H1 (cell line): ENCODE measurements around the gene SHROOM3. TPM values are rescaled to one million over a fixed set of nuclear protein-coding genes. Genes with fewer than 3 reads are reported as not detected.

Experiments
- CHD7 ChIP-seq: fragments of 300-600 bp; sonication (generic); IDR thresholded peaks from 2 replicates; pipeline ENCODE4 v1.7.1; 2012; ENCODE audit warnings: low read length, moderate library complexity, mild to moderate bottlenecking, inconsistent platforms; ENCODE audit not compliant: insufficient replicate concordance
- TCF12 ChIP-seq: IDR thresholded peaks from 2 replicates; pipeline ENCODE4 v1.6.1; 2011; ENCODE audit warnings: low read depth, mild to moderate bottlenecking, low read length
- polyA plus RNA-seq, 7 experiments: library from polyadenylated mRNA; depleted of rRNA in 3 of 7; stranded (reverse) in 5 of 7; unstranded in 2 of 7; fragments of >200 nt in 5 of 7; fragments of 200-250 nt in 2 of 7; gene quantifications; 1 replicate in 5 of 7; 2 replicates in 1 of 7; 4 replicates in 1 of 7; pipeline versions ENCODE4 v1.2.1 to v1.2.3, GENCODE V29; 2011 to 2013; ENCODE audit warnings: missing spikeins in 2 of 7, mixed read lengths in 2 of 7
- total RNA-seq: library from RNA; stranded (reverse); fragmentation: NEBNext Ultra II Directional; extraction: Animal tissue kit (Norgen Biotek cat#: 25700); gene quantifications from 2 replicates; pipeline ENCODE4 v1.2.1, GENCODE V29; 2021

Gene SHROOM3
- total and polyA plus RNA-seq, 2 of the 8 experiments (the other 6 are each of a cell fraction or from before 2014, with no cell fraction given), result 15.8 to 34.0 TPM

GRCh38 chr4:76589402-76589801 is 154.4 kb downstream of the SHROOM3 start (continued):
- TF ChIP-seq CHD7, result no peak
- no peak for TF ChIP-seq TCF12
